HCT116 (cell line): ENCODE results near the gene FAH. TPM values are rescaled to one million over a fixed set of nuclear protein-coding genes. Genes with fewer than 3 reads are reported as not detected.

Source experiments
- ATAC-seq: fragments of 200-7000 bp; cut with Tn5 transposase; 2 replicates; pipeline ENCODE4 v1.9.1; 2020; ENCODE audit warnings: mild to moderate bottlenecking, moderate library complexity
- BruUV-seq: library from RNA; stranded (reverse); fragments of 400-500 nt; replicated peaks from 2 replicates; lab custom pipeline; 2021; lab: Mats Ljungman, UMichigan
- CTCF ChIA-PET: fragments of 300-600 bp; sonication (Branson Sonifier 250); formaldehyde crosslinking; loops from one replicate; lab custom pipeline; 2021; ENCODE audit warnings: antibody characterized with exemption; lab: Charles Lee
- POLR2A ChIA-PET: fragments of 300-600, 350-600 bp; sonication (Branson Sonifier 250); formaldehyde crosslinking; loops from one replicate; lab custom pipeline; 2021; ENCODE audit warnings: antibody characterized with exemption; lab: Charles Lee
- RAD21 ChIA-PET, 2 experiments: fragments of 300-600 bp; sonication (Branson Sonifier 250); formaldehyde crosslinking; loops; one replicate each; lab custom pipeline; 2023; ENCODE audit warnings: low total read pairs in 2 of 2; ENCODE audit not compliant: uncharacterized antibody in 2 of 2, unreplicated experiment in 2 of 2, low non-redundant PET in 1 of 2; lab: Charles Lee
- DNase-seq: peaks from one replicate; pipeline ENCODE4 v3.0.0-alpha.2; 2010; ENCODE audit warnings: low read depth, low spot score
- H2AFZ ChIP-seq: fragments of 200-600 bp; shearing (Covaris generic), sonication (generic); 2 replicates; pipeline ENCODE4 v1.6.1; 2017; ENCODE audit warnings: low read depth, mixed run types, mixed read lengths, antibody characterized with exemption, low read length; ENCODE audit not compliant: poor library complexity, severe bottlenecking
- H3K27ac ChIP-seq: 2 replicates; pipeline ENCODE4 v1.5.1; 2012; ENCODE audit warnings: low read depth, low read length
- H3K27me3 ChIP-seq: fragments of 200-600 bp; sonication (generic); 2 replicates; pipeline ENCODE4 v1.6.1; 2016; ENCODE audit warnings: mixed run types, low read length, mixed read lengths; ENCODE audit not compliant: insufficient read depth
- H3K36me3 ChIP-seq, 2 experiments: fragments of 200-500 bp in 1 of 2; fragments of 200-600 bp in 1 of 2; sonication (Bioruptor generic) in 1 of 2; sonication (generic) in 1 of 2; 2 replicates each; pipeline versions ENCODE4 v1.5.1 to v1.6.1; 2014 to 2016; ENCODE audit warnings: low read length in 2 of 2, inconsistent platforms in 1 of 2, mixed read lengths in 1 of 2, mixed run types in 1 of 2; ENCODE audit not compliant: insufficient read depth in 2 of 2, control insufficient read depth in 1 of 2
- H3K4me1 ChIP-seq, 2 experiments: fragments of 200-600 bp in 1 of 2; sonication (generic) in 1 of 2; 2 replicates each; pipeline versions ENCODE4 v1.5.1 to v1.6.1; 2012 to 2017; ENCODE audit warnings: low read length in 2 of 2, inconsistent platforms in 1 of 2, mild to moderate bottlenecking in 1 of 2, mixed read lengths in 1 of 2, mixed run types in 1 of 2, moderate library complexity in 1 of 2; ENCODE audit not compliant: insufficient read depth in 2 of 2, control insufficient read depth in 1 of 2
- H3K4me2 ChIP-seq: fragments of 200-600 bp; sonication (generic); 2 replicates; pipeline ENCODE4 v1.6.1; 2017; ENCODE audit warnings: mixed run types, low read length, mixed read lengths
- H3K4me3 ChIP-seq, 2 experiments: fragments of 200-600 bp in 1 of 2; sonication (generic) in 1 of 2; replicated peaks in 1 of 2; 2 replicates each; pipeline ENCODE4 v1.5.1; 2011 to 2016; ENCODE audit warnings: low read length in 2 of 2, control low read depth in 1 of 2, low read depth in 1 of 2, mild to moderate bottlenecking in 1 of 2, mixed read lengths in 1 of 2, mixed run types in 1 of 2
- H3K79me2 ChIP-seq: fragments of 200-600 bp; sonication (generic); 2 replicates; pipeline ENCODE4 v1.6.1; 2017; ENCODE audit warnings: mild to moderate bottlenecking, mixed run types, low read length, moderate library complexity, mixed read lengths; ENCODE audit not compliant: insufficient read depth
- H3K9ac ChIP-seq: fragments of 200-600 bp; sonication (generic); 2 replicates; pipeline ENCODE4 v1.6.1; 2016; ENCODE audit warnings: low read length, mixed read lengths
- H3K9me2 ChIP-seq: fragments of 200-600 bp; sonication (generic), shearing (Covaris generic); 2 replicates; pipeline ENCODE4 v1.6.1; 2017; ENCODE audit warnings: mixed run types, mild to moderate bottlenecking, moderate library complexity; ENCODE audit not compliant: insufficient read depth
- H3K9me3 ChIP-seq, 2 experiments: fragments of 200-500 bp in 1 of 2; fragments of 200-600 bp in 1 of 2; sonication (Bioruptor generic) in 1 of 2; sonication (generic) in 1 of 2; 2 replicates each; pipeline ENCODE4 v1.6.1; 2014 to 2017; ENCODE audit warnings: low read length in 2 of 2, mixed read lengths in 2 of 2, inconsistent platforms in 1 of 2, low read depth in 1 of 2, mild to moderate bottlenecking in 1 of 2, mixed run types in 1 of 2, moderate library complexity in 1 of 2; ENCODE audit not compliant: control insufficient read depth in 1 of 2, insufficient read depth in 1 of 2
- H4K20me1 ChIP-seq: fragments of 200-600 bp; sonication (generic), shearing (Covaris generic); 2 replicates; pipeline ENCODE4 v1.6.1; 2017; ENCODE audit warnings: mixed run types, mild to moderate bottlenecking, moderate library complexity; ENCODE audit not compliant: insufficient read depth
- ATF3 ChIP-seq: IDR thresholded peaks from 2 replicates; pipeline ENCODE4 v1.6.1; 2012
- CEBPB ChIP-seq: IDR thresholded peaks from 2 replicates; pipeline ENCODE4 v1.6.1; 2012; ENCODE audit warnings: low read depth
- CTCF ChIP-seq, 3 experiments: fragments of 200-600 bp in 1 of 3; sonication (generic) in 1 of 3; IDR thresholded peaks in 2 of 3; conservative IDR thresholded peaks in 1 of 3; 2 replicates each; pipeline ENCODE4 v1.5.1; 2012 to 2017; ENCODE audit warnings: low read depth in 2 of 3, low read length in 2 of 3, antibody characterized with exemption in 1 of 3, borderline replicate concordance in 1 of 3, control low read depth in 1 of 3, mild to moderate bottlenecking in 1 of 3, mixed read lengths in 1 of 3, mixed run types in 1 of 3, moderate library complexity in 1 of 3; ENCODE audit not compliant: insufficient read depth in 1 of 3
- EGR1 ChIP-seq: IDR thresholded peaks from 2 replicates; pipeline ENCODE4 v1.6.1; 2012; ENCODE audit warnings: low read depth
- ELF1 ChIP-seq: IDR thresholded peaks from 2 replicates; pipeline ENCODE4 v1.6.1; 2012; ENCODE audit warnings: low read depth, borderline replicate concordance
- EZH2 ChIP-seq: fragments of 200-600 bp; sonication (generic); IDR thresholded peaks from 2 replicates; pipeline ENCODE4 v1.6.1; 2017; ENCODE audit warnings: antibody characterized with exemption, mixed run types
- EZH2phosphoT487 ChIP-seq: fragments of 200-600 bp; IDR thresholded peaks from 2 replicates; pipeline ENCODE4 v1.6.1; 2018; ENCODE audit warnings: antibody characterized with exemption, borderline replicate concordance
- FOSL1 ChIP-seq: IDR thresholded peaks from 2 replicates; pipeline ENCODE4 v1.6.1; 2012; ENCODE audit warnings: low read depth
- MAX ChIP-seq: IDR thresholded peaks from 2 replicates; pipeline ENCODE4 v1.6.1; 2012
- SRF ChIP-seq: IDR thresholded peaks from 2 replicates; pipeline ENCODE4 v1.6.1; 2012; ENCODE audit warnings: low read depth
- TCF7L2 ChIP-seq: IDR thresholded peaks from 2 replicates; pipeline ENCODE4 v1.7.0; 2011; ENCODE audit warnings: borderline replicate concordance, inconsistent platforms; ENCODE audit not compliant: insufficient read depth, insufficient read length; ENCODE audit errors: extremely low read depth
- YY1 ChIP-seq: IDR thresholded peaks from 2 replicates; pipeline ENCODE4 v1.6.1; 2011; ENCODE audit warnings: low read length, low read depth, moderate library complexity, mild to moderate bottlenecking; ENCODE audit not compliant: insufficient replicate concordance; ENCODE audit errors: extremely low read depth
- ZFX ChIP-seq: fragments of 450-650 bp; IDR thresholded peaks from 2 replicates; pipeline ENCODE4 v1.6.1; 2017
- intact Hi-C: fragments of 100-400 bp; cut with micrococcal nuclease; formaldehyde crosslinking; loops from 2 replicates; pipeline ENCODE4 v1.10.0; 2022
- total RNA-seq: library from RNA; stranded (reverse); gene quantifications from one replicate; pipeline ENCODE4 v1.2.1, GENCODE V29; 2021; ENCODE audit not compliant: unreplicated experiment

The FAH gene
- total RNA-seq, 1 experiment from 2014 or later: 20.0 TPM

- TF ChIP-seq CTCF (IDR thresholded peaks at IDR 0.05 in 2 of 3, conservative IDR thresholded peaks at IDR 0.05 in 1 of 3; ENCODE audit: borderline replicate concordance in 1 of 3, insufficient read depth in 1 of 3, low read depth in 2 of 3, low read length in 2 of 3): no peak
- TF ChIP-seq YY1: no peak
- TF ChIP-seq EZH2: no peak
- no peak for TF ChIP-seq EGR1
- no peak for TF ChIP-seq TCF7L2
- no peak for TF ChIP-seq FOSL1
- TF ChIP-seq EZH2phosphoT487: no peak
Observed at GRCh38 chr15:80136854-80137253, 15.9 kb upstream of the FAH start (continued).

DNA sequence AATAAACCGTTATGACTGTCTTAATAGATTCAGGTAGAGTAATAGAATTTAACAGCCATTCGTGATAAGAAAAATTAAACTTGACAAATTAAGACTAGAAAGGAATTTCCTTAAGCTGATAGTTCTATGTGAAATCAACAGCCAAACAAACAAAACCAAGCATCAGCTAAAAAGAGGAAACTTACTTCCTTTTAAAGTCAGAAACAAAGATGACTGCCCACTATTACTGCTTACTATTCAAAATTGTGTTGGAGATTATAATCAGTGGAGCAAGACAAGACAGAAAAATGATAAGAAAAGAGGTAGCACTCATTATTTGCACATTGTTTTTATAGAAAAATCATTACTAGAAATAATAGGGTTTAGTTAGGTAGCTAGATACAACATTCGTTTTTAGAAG, 13.8 kb upstream of the FAH start:
- intact Hi-C loops: no loop called here
- no peaks in the 10 kb centered on the region for H3K9me2 ChIP-seq
- ChIA-PET RAD21 (no interaction called here), POLR2A (no interaction called here), CTCF (no interaction called here)
- no peaks in the 10 kb centered on the region for H3K9me3 ChIP-seq
- TF ChIP-seq ATF3: no peak
- TF ChIP-seq YY1: no peak
- TF ChIP-seq MAX: no peak
- no peak for TF ChIP-seq TCF7L2
- no peak for TF ChIP-seq CEBPB
- no peak for TF ChIP-seq ELF1
- no peak for TF ChIP-seq SRF
- TF ChIP-seq ZFX: no peak
- no peaks in the 10 kb centered on the region for H3K27me3 ChIP-seq
- no peaks in the 10 kb centered on the region for H4K20me1 ChIP-seq
- no peak overlapping the region for H3K27ac ChIP-seq
- H3K79me2 ChIP-seq: no peaks in the 10 kb centered on the region
- no peak overlapping the region for H3K4me3 ChIP-seq
- no TSS peak for BruUV-seq
- H3K4me2 ChIP-seq: no peak overlapping the region
- H3K9ac ChIP-seq: no peak overlapping the region
- no peak overlapping the region for H2AFZ ChIP-seq
- ATAC-seq (no peak), DNase-seq (no peak)
- H3K4me1 ChIP-seq: no peaks in the 10 kb centered on the region
- peaks cover 0 to 3% of the 10 kb centered on the region in 2 experiments; a peak in 1 of 4 replicates for H3K36me3 ChIP-seq
